ENCODE results near the gene DLK1.
A peak's percentile ranks its signal among the peaks of the same experiment; 100 is the strongest.

The DLK1 gene

DNA sequence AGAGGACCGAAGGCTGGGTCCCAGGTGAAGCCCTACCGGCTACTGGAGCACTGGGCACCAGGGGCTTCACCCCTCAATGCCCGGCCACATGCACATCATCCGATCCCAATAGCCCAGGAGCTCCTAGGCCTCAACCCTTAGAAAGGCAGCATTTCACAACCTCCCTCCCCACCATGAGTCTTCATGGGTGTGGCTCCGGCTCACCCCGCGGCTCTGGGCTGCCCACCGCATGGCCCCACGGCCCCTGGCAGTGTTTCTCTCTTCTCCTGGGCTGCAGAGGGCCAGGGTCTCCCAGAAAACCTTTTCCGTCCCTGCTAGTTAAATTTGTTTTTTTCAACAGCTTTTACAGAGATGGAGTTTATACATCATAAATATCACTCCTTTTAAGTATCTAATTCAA is 28.6 kb upstream of the DLK1 start:
- TF ChIP-seq, protein P1, sequence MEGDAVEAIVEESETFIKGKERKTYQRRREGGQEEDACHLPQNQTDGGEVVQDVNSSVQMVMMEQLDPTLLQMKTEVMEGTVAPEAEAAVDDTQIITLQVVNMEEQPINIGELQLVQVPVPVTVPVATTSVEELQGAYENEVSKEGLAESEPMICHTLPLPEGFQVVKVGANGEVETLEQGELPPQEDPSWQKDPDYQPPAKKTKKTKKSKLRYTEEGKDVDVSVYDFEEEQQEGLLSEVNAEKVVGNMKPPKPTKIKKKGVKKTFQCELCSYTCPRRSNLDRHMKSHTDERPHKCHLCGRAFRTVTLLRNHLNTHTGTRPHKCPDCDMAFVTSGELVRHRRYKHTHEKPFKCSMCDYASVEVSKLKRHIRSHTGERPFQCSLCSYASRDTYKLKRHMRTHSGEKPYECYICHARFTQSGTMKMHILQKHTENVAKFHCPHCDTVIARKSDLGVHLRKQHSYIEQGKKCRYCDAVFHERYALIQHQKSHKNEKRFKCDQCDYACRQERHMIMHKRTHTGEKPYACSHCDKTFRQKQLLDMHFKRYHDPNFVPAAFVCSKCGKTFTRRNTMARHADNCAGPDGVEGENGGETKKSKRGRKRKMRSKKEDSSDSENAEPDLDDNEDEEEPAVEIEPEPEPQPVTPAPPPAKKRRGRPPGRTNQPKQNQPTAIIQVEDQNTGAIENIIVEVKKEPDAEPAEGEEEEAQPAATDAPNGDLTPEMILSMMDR (IDR thresholded peaks at IDR 0.05; ENCODE audit: control insufficient read depth, extremely low read depth, insufficient read depth) = no peak
- no peak overlapping the region for H3K4me3 ChIP-seq (ENCODE audit: low read depth, low read length)
- no peak for DNase-seq (ENCODE audit: low read depth)

DNA sequence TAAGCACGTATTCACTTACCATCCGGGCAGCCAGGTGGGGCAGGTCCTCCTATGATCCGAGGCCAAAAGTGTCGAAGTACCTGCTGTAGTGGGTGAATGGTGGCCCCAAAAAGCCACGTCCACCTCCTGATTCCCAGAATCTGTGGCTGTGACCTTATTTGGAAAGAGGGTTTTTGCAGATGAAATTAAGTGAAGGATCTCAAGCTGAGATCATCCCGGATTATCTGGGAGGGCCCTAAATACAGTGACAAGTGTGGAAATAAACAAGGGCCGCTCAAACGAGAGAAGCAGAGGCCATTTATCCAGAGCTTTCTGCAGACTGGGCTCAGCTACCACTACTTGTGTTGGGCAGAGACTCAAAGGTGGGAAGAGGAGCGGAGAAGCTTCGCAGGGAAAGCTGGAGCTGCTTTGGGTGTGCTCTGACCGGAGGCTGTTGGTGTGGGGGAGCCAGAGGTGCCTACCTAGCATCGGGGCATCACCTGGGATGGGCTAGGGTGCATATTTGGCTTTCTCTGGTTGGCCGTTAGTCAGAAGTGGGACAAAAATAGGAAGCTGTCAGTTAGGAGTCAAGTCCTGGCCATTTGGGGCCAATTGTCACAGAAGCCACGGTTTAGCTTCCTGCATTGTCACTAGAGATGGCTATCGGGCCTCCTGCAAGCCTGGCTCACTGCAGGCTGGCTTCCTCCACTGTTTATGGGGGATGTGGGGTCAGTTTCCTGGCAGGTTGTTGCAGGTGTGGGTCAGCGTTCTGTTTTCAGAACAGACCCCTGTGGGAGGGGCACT is 27.8 kb upstream of the DLK1 start:
- no peak overlapping the region for H3K4me3 ChIP-seq (ENCODE audit: low read depth, low read length)
- DNase-seq (ENCODE audit: low read depth) = no peak
- TF ChIP-seq, protein P1 (IDR thresholded peaks at IDR 0.05; ENCODE audit: control insufficient read depth, extremely low read depth, insufficient read depth) = no peak

DNA sequence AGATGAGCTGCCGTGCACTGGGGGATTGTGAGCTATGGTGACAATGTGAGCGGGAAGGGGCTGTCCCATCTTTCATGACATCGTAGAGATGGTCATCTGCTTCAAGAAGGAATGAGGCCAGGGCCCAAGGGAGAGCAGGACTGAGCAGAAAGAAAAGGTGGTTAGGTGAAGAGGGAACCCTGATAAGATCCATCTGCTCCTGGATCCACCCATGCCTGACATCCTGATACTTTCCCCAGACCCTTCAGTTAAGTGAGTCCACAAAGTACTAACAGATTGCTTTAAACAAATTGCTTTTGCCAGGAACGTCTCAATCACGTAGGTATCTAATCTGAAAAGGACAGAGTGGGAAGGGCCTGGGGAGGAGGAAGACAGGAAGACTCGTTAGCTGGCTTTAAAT is 25.4 kb upstream of the DLK1 start:
- TF ChIP-seq, protein P1 (IDR thresholded peaks at IDR 0.05; ENCODE audit: control insufficient read depth, extremely low read depth, insufficient read depth) = no peak
- no peak for DNase-seq (ENCODE audit: low read depth)
- H3K4me3 ChIP-seq (ENCODE audit: low read depth, low read length) = no peak overlapping the region

DNA sequence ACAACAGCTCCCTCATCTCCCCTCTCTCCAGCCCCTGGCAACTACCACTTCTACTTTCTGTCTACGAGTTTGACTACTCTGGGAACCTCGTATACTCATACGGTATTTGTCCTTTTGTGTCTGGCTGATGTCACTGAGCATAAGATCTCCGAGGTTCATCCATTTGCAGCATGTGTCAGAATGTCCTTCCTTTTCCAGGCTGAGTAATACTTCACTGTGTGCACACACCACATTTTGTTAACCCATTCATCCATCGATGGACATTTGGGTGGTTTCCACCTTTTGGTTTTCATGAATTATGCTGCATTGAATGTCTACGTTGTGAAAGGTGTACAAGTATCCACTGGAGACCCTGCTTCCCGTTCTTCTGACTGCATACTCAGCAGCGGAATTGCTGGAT is 24.1 kb upstream of the DLK1 start:
- no peak for DNase-seq (ENCODE audit: low read depth)
- TF ChIP-seq, protein P1 (IDR thresholded peaks at IDR 0.05; ENCODE audit: control insufficient read depth, extremely low read depth, insufficient read depth) = no peak
- no peak overlapping the region for H3K4me3 ChIP-seq (ENCODE audit: low read depth, low read length)

DNA sequence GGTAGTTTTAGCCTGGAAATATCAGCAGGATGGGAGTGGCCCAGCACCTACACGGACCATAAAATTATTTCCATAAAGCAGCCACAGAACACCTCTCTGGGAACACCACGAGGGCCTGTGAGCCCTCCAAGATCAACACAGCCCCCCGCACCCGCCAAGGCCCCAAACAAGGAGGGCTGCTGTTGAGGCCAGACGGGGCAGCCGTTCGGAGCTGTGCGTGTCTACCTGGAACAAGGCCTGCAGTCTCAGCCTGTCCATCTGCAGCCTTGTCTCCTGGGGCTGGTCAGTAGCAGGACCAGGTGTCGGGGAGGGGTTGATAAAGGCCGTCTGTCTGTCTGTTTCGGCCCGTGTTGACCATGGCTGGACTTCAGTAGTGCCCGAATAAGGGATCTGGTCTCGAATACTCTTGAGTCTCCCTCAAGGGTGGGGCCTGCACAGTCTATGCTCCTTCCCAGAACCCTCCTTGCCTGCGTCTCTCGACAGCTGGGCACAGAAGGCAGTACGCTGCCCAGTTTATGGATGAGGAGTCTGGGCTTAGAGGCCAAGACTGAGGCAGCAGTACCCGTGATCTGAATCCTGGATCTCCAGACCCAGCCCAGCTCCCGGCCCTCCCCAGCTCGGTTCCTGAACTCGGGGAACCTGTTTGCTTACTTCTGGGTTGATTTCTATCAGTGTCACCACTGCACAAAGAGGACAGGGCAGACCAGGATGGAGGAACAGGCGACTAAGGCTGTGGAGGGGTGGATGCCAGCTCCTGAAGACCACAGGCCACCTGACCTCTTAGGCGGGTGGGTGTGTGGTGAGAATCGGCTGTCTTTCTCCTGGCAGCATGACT is 23.1 kb upstream of the DLK1 start:
- DNase-seq (ENCODE audit: low read depth) = peak; percentile 69

DNA sequence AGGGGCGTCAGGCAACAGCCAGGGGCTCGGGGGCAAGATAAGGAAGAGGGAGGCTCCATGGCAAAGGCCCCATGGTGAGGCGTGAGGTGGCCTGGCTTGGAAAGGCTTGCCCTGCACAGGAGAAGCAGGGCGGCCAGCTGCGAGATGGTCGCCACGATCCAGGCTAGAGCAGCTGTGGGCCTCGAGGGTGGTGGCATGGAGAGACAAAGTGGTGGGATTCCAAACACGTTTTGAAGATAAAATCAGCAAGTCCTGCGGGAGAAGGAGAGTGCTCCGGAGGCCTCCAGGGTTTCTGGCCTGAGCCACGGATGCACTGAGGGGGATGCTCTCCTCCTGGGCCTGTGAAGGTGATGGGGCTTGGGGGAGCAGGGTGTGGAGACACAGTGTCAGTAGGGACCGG is 20.5 kb upstream of the DLK1 start:
- no peak overlapping the region for H3K4me3 ChIP-seq (ENCODE audit: low read depth, low read length)
- TF ChIP-seq, protein P1 (IDR thresholded peaks at IDR 0.05; ENCODE audit: control insufficient read depth, extremely low read depth, insufficient read depth) = no peak
- DNase-seq (ENCODE audit: low read depth) = no peak

More for the DNA sequence above, 23.1 kb upstream of the DLK1 start:
- TF ChIP-seq, protein P1 (IDR thresholded peaks at IDR 0.05; ENCODE audit: control insufficient read depth, extremely low read depth, insufficient read depth) = no peak
- no peak overlapping the region for H3K4me3 ChIP-seq (ENCODE audit: low read depth, low read length)

Measured in LNCaP clone FGC (cell line).